Measurements from ENCODE around the gene RNF207. TPM values are rescaled to one million over a fixed set of nuclear protein-coding genes. Genes with fewer than 3 reads are reported as not detected.

The RNF207 gene
- total RNA-seq, 1 experiment from 2014 or later = 9.2 TPM

- Mint-ChIP-seq H3K9me3 (no peaks in the 10 kb centered on the region), H3K27me3 (ENCODE audit: low read depth) (peaks cover 34% of the 10 kb centered on the region), H3K36me3 (peaks cover 22% of the 10 kb centered on the region), H3K4me3 (no peak overlapping the region), H3K4me1 (peaks cover 52% of the 10 kb centered on the region), H3K27ac (peak overlapping the region; percentile 74; the same call in 1 of the 2 replicates)
- ATAC-seq (peak; percentile 52), DNase-seq (ENCODE audit: low spot score) (no peak)
- ChIA-PET POLR2A (interaction anchor here (0.5 kb wide), 1 partner anchor 44 kb away, joined by 3 read pairs; no protein-coding TSS in a partner anchor), CTCF (interaction anchor here (1.3 to 6.2 kb wide), 3 partner anchors 17 to 130 kb away, joined by 5 to 47 read pairs (median 8); partner anchors contain the start of genes RNF207 and RPL22)
- no peak for TF ChIP-seq SMAD3 (CRISPR knock-in tag; IDR thresholded peaks at IDR 0.05; ENCODE audit: borderline replicate concordance)
- no peak for TF ChIP-seq GRHL2 (CRISPR knock-in tag; IDR thresholded peaks at IDR 0.05; ENCODE audit: insufficient replicate concordance, severe bottlenecking)
- no peak for TF ChIP-seq MXD4 (CRISPR knock-in tag; IDR thresholded peaks at IDR 0.05; ENCODE audit: borderline replicate concordance)
- TF ChIP-seq ZNF232 (CRISPR knock-in tag; IDR thresholded peaks at IDR 0.05) = no peak
- TF ChIP-seq ZMAT4 (CRISPR knock-in tag; IDR thresholded peaks at IDR 0.05) = no peak
- TF ChIP-seq KAT7 (CRISPR knock-in tag; IDR thresholded peaks at IDR 0.05; ENCODE audit: borderline replicate concordance) = no peak
- no peak for TF ChIP-seq ATF1 (CRISPR knock-in tag; IDR thresholded peaks at IDR 0.05)
- no peak for TF ChIP-seq ATF3 (CRISPR knock-in tag; conservative IDR thresholded peaks at IDR 0.05)
- no peak for TF ChIP-seq OVOL2 (CRISPR knock-in tag; IDR thresholded peaks at IDR 0.05; ENCODE audit: borderline replicate concordance)
- TF ChIP-seq GABPB1 (CRISPR knock-in tag; IDR thresholded peaks at IDR 0.05) = no peak
- peak; percentile 64; the same call in 1 of the 2 replicates for TF ChIP-seq ZNF416 (CRISPR knock-in tag; IDR thresholded peaks at IDR 0.05)
- peak; percentile 35; the same call in 1 of the 2 replicates for TF ChIP-seq AR (CRISPR knock-in tag; IDR thresholded peaks at IDR 0.05)
- TF ChIP-seq FOXK1 (CRISPR knock-in tag; IDR thresholded peaks at IDR 0.05) = no peak
- TF ChIP-seq EMX1 (CRISPR knock-in tag; IDR thresholded peaks at IDR 0.05) = peak; percentile 74; the same call in 1 of the 2 replicates
- TF ChIP-seq STAT6 (CRISPR knock-in tag; conservative IDR thresholded peaks at IDR 0.05; ENCODE audit: low read depth) = no peak
- no peak for TF ChIP-seq CREB1 (CRISPR knock-in tag; IDR thresholded peaks at IDR 0.05)
- no peak for TF ChIP-seq MLX (CRISPR knock-in tag; IDR thresholded peaks at IDR 0.05)
- TF ChIP-seq, protein P1, sequence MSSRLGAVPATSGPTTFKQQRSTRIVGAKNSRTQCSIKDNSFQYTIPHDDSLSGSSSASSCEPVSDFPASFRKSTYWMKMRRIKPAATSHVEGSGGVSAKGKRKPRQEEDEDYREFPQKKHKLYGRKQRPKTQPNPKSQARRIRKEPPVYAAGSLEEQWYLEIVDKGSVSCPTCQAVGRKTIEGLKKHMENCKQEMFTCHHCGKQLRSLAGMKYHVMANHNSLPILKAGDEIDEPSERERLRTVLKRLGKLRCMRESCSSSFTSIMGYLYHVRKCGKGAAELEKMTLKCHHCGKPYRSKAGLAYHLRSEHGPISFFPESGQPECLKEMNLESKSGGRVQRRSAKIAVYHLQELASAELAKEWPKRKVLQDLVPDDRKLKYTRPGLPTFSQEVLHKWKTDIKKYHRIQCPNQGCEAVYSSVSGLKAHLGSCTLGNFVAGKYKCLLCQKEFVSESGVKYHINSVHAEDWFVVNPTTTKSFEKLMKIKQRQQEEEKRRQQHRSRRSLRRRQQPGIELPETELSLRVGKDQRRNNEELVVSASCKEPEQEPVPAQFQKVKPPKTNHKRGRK (CRISPR knock-in tag; IDR thresholded peaks at IDR 0.05; ENCODE audit: borderline replicate concordance) = no peak
- TF ChIP-seq ZNF423 (CRISPR knock-in tag; IDR thresholded peaks at IDR 0.05) = no peak
- TF ChIP-seq JUN (CRISPR knock-in tag; IDR thresholded peaks at IDR 0.05) = no peak
- TF ChIP-seq FOXP1 (CRISPR knock-in tag; IDR thresholded peaks at IDR 0.05; ENCODE audit: borderline replicate concordance) = no peak
- no peak for TF ChIP-seq CBFB (CRISPR knock-in tag; IDR thresholded peaks at IDR 0.05; ENCODE audit: low read depth)
- TF ChIP-seq, protein P2, sequence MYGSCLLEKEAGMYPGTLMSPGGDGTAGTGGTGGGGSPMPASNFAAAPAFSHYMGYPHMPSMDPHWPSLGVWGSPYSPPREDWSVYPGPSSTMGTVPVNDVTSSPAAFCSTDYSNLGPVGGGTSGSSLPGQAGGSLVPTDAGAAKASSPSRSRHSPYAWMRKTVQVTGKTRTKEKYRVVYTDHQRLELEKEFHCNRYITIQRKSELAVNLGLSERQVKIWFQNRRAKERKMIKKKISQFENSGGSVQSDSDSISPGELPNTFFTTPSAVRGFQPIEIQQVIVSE (CRISPR knock-in tag; IDR thresholded peaks at IDR 0.05; ENCODE audit: borderline replicate concordance) = no peak
- TF ChIP-seq, protein P3, sequence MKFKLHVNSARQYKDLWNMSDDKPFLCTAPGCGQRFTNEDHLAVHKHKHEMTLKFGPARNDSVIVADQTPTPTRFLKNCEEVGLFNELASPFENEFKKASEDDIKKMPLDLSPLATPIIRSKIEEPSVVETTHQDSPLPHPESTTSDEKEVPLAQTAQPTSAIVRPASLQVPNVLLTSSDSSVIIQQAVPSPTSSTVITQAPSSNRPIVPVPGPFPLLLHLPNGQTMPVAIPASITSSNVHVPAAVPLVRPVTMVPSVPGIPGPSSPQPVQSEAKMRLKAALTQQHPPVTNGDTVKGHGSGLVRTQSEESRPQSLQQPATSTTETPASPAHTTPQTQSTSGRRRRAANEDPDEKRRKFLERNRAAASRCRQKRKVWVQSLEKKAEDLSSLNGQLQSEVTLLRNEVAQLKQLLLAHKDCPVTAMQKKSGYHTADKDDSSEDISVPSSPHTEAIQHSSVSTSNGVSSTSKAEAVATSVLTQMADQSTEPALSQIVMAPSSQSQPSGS (CRISPR knock-in tag; IDR thresholded peaks at IDR 0.05; ENCODE audit: borderline replicate concordance, low read depth) = no peak
- TF ChIP-seq ZSCAN18 (CRISPR knock-in tag; IDR thresholded peaks at IDR 0.05) = no peak
These were observed 22.4 kb upstream of the RNF207 start for GRCh38 chr1:6183520-6183989.

All from WTC11 (cell line).